MM.1S (cell line): ENCODE results near the gene AKAP6.

ENCODE experiments used
- DNase-seq: peaks from one replicate; pipeline ENCODE4 v3.0.0-alpha.2; 2015
- H2AFZ ChIP-seq: fragments of 300-600 bp; sonication (generic); 2 replicates; pipeline ENCODE4 v1.6.0; 2016; ENCODE audit warnings: antibody characterized with exemption, low read length
- H3F3A ChIP-seq: fragments of 300-600 bp; sonication (generic); 2 replicates; pipeline ENCODE4 v1.6.1; 2016; ENCODE audit warnings: mild to moderate bottlenecking, antibody characterized with exemption, low read length, moderate library complexity, mixed read lengths; ENCODE audit not compliant: insufficient read depth
- H3K27ac ChIP-seq: fragments of 300-600 bp; sonication (generic); 2 replicates; pipeline ENCODE4 v1.5.1; 2016; ENCODE audit warnings: mild to moderate bottlenecking, low read length
- H3K27me3 ChIP-seq: fragments of 300-600 bp; sonication (generic); replicated peaks from 2 replicates; pipeline ENCODE4 v1.6.0; 2016; ENCODE audit warnings: low read length; ENCODE audit not compliant: insufficient read depth
- H3K36me3 ChIP-seq: fragments of 300-600 bp; sonication (generic); replicated peaks from 2 replicates; pipeline ENCODE4 v1.6.1; 2016; ENCODE audit warnings: mild to moderate bottlenecking, low read length, mixed read lengths; ENCODE audit not compliant: insufficient read depth
- H3K4me1 ChIP-seq: fragments of 300-600 bp; sonication (generic); 2 replicates; pipeline ENCODE4 v1.6.1; 2016; ENCODE audit warnings: low read length, mixed read lengths
- H3K4me2 ChIP-seq: fragments of 300-600 bp; sonication (generic); 2 replicates; pipeline ENCODE4 v1.6.0; 2016; ENCODE audit warnings: low read depth, low read length
- H3K4me3 ChIP-seq: fragments of 300-600 bp; sonication (generic); 2 replicates; pipeline ENCODE4 v1.5.1; 2016; ENCODE audit warnings: low read length, mixed read lengths
- H3K79me2 ChIP-seq: fragments of 300-600 bp; sonication (generic); 2 replicates; pipeline ENCODE4 v1.6.1; 2016; ENCODE audit warnings: mixed run types, low read length, mixed read lengths
- H3K9ac ChIP-seq: fragments of 300-600 bp; sonication (generic); 2 replicates; pipeline ENCODE4 v1.6.1; 2016; ENCODE audit warnings: low read length, mixed read lengths
- H3K9me2 ChIP-seq: fragments of 300-600 bp; sonication (generic); replicated peaks from 2 replicates; pipeline ENCODE4 v1.6.1; 2016; ENCODE audit warnings: mild to moderate bottlenecking, low read length, mixed read lengths; ENCODE audit not compliant: insufficient read depth
- H3K9me3 ChIP-seq: fragments of 300-600 bp; sonication (generic); replicated peaks from 2 replicates; pipeline ENCODE4 v1.6.1; 2016; ENCODE audit warnings: mild to moderate bottlenecking, low read length, mixed read lengths; ENCODE audit not compliant: insufficient read depth
- H4K20me1 ChIP-seq: fragments of 300-600 bp; sonication (generic); 2 replicates; pipeline ENCODE4 v1.6.1; 2016; ENCODE audit warnings: mild to moderate bottlenecking, low read length, moderate library complexity, mixed read lengths; ENCODE audit not compliant: insufficient read depth
- EZH2 ChIP-seq: fragments of 300-600 bp; sonication (generic); optimal IDR thresholded peaks from 2 replicates; pipeline ENCODE3; 2017; ENCODE audit warnings: low read depth, mild to moderate bottlenecking, antibody characterized with exemption, low read length, mixed read lengths
- EZH2phosphoT487 ChIP-seq: fragments of 300-600 bp; sonication (generic); IDR thresholded peaks from 2 replicates; pipeline ENCODE4 v1.6.1; 2018; ENCODE audit warnings: antibody characterized with exemption, low read length
- TF ChIP-seq, protein P1 (sequence below): fragments of 300-600 bp; sonication (generic); IDR thresholded peaks from 2 replicates; pipeline ENCODE4 v1.5.1; 2016; ENCODE audit warnings: antibody characterized with exemption, low read length, mixed read lengths

The AKAP6 gene

DNA sequence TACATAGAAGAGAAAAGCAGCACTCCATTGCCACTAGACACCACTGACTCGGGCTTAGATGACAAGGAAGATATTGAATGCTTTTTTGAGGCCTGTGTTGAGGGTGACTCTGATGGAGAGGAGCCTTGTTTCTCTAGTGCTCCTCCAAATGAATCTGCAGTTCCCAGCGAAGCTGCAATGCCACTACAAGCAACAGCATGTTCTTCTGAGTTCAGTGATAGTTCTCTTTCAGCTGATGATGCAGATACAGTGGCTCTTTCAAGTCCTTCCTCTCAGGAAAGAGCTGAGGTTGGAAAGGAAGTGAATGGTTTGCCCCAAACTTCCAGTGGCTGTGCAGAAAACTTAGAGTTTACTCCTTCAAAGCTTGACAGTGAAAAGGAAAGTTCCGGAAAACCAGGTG is 495.1 kb downstream of the AKAP6 start:
- Histone ChIP-seq H3K9me3 (no peaks in the 10 kb centered on the region), H3F3A (no peaks in the 10 kb centered on the region), H2AFZ (no peak overlapping the region), H3K36me3 (no peaks in the 10 kb centered on the region), H3K9me2 (no peaks in the 10 kb centered on the region), H3K27ac (no peak overlapping the region), H3K27me3 (no peaks in the 10 kb centered on the region), H4K20me1 (no peaks in the 10 kb centered on the region), H3K9ac (no peak overlapping the region), H3K4me3 (no peak overlapping the region), H3K79me2 (no peaks in the 10 kb centered on the region), H3K4me2 (no peak overlapping the region), H3K4me1 (no peaks in the 10 kb centered on the region)
- TF ChIP-seq, protein P1, sequence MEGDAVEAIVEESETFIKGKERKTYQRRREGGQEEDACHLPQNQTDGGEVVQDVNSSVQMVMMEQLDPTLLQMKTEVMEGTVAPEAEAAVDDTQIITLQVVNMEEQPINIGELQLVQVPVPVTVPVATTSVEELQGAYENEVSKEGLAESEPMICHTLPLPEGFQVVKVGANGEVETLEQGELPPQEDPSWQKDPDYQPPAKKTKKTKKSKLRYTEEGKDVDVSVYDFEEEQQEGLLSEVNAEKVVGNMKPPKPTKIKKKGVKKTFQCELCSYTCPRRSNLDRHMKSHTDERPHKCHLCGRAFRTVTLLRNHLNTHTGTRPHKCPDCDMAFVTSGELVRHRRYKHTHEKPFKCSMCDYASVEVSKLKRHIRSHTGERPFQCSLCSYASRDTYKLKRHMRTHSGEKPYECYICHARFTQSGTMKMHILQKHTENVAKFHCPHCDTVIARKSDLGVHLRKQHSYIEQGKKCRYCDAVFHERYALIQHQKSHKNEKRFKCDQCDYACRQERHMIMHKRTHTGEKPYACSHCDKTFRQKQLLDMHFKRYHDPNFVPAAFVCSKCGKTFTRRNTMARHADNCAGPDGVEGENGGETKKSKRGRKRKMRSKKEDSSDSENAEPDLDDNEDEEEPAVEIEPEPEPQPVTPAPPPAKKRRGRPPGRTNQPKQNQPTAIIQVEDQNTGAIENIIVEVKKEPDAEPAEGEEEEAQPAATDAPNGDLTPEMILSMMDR: no peak
- TF ChIP-seq EZH2phosphoT487: no peak
- no peak for TF ChIP-seq EZH2
- no peak for DNase-seq

DNA sequence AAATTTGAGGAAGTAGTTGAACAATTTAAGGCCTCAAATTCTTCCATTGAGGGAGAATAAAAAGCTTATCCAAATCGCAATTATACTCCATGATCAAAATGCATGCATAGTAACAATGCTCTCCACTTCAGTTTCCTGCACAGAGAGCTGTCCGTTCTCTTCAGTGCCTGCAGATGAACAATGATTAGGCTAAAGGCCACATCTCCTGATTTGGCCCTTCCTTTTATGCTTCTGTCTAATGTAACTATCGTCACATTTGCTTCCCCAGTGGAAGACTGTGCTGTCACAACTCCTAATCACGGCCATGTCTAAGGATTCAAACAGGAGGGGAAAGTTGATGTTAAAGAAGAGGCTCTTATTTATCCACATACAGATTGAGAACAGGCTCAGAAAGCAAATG is 496.0 kb downstream of the AKAP6 start:
- TF ChIP-seq EZH2phosphoT487: no peak
- TF ChIP-seq EZH2: no peak
- TF ChIP-seq, protein P1: no peak

DNA sequence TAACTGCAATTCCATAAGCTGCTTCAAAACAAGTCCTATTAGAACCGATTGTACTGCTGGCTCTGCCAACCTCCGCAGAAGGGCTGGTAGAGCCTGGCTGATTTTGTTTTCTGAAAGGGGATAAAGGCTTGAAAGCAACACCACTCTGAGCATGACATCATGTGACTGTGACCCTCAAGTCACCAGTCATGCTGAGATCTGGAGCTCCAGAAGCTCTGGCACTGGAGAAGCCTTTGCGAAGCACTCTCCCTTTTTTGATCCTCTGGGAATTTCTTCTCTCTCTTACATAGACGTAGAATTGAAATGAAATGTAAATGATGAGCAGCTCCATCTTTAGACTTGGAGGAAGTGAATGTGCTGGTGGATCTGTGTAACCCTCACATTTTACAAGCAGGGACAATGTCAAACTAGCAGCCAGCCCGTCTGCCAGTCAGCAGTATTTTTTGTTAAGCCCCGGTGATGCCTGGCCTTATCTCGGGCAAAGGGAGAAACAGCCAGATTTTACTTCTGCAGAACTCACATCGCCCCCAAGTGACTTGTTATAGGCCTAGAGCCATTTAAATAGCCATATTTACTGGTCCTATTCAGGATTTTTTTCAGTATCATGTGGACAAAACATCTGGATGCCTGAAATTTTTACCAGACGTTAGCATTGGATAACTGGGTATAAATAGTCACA is 497.4 kb downstream of the AKAP6 start:
- no peak overlapping the region for H3K9ac ChIP-seq
- no peak for DNase-seq
- H3K4me1 ChIP-seq: no peaks in the 10 kb centered on the region
- H3K79me2 ChIP-seq: no peaks in the 10 kb centered on the region
- no peak overlapping the region for H3K4me3 ChIP-seq
- no peak overlapping the region for H3K4me2 ChIP-seq
- H3K27ac ChIP-seq: no peak overlapping the region
- H4K20me1 ChIP-seq: no peaks in the 10 kb centered on the region
- no peak overlapping the region for H2AFZ ChIP-seq
- no peaks in the 10 kb centered on the region for H3K27me3 ChIP-seq
- no peaks in the 10 kb centered on the region for H3K9me2 ChIP-seq
- no peaks in the 10 kb centered on the region for H3K36me3 ChIP-seq
- no peaks in the 10 kb centered on the region for H3K9me3 ChIP-seq
- TF ChIP-seq EZH2phosphoT487 (no peak), EZH2 (no peak)
- TF ChIP-seq, protein P1: no peak
- no peaks in the 10 kb centered on the region for H3F3A ChIP-seq

More for the DNA sequence above, 496.0 kb downstream of the AKAP6 start:
- no peak overlapping the region for H3K4me2 ChIP-seq
- H3K27ac ChIP-seq: no peak overlapping the region
- H3K9me2 ChIP-seq: no peaks in the 10 kb centered on the region
- no peaks in the 10 kb centered on the region for H3F3A ChIP-seq
- no peaks in the 10 kb centered on the region for H3K27me3 ChIP-seq
- DNase-seq: no peak
- H3K4me3 ChIP-seq: no peak overlapping the region
- H3K79me2 ChIP-seq: no peaks in the 10 kb centered on the region
- H3K9ac ChIP-seq: no peak overlapping the region
- H3K9me3 ChIP-seq: no peaks in the 10 kb centered on the region
- no peaks in the 10 kb centered on the region for H4K20me1 ChIP-seq
- no peaks in the 10 kb centered on the region for H3K4me1 ChIP-seq
- no peak overlapping the region for H2AFZ ChIP-seq
- no peaks in the 10 kb centered on the region for H3K36me3 ChIP-seq
